SK-N-SH (cell line): ENCODE data around the gene ARID3A. TPM values are rescaled to one million over a fixed set of nuclear protein-coding genes. Genes with fewer than 3 reads are reported as not detected.

Experiments used
- CTCF ChIA-PET: fragments of 300-600, 350-600 bp; formaldehyde crosslinking; extraction: SDS; loops from one replicate; lab custom pipeline; 2021; lab: Yijun Ruan, JAX
- POLR2A ChIA-PET: fragments of 350-600 bp; sonication (Branson Sonifier 250); formaldehyde crosslinking; extraction: SDS; loops from one replicate; lab custom pipeline; 2020; ENCODE audit warnings: antibody characterized with exemption, inconsistent platforms; lab: Yijun Ruan, JAX
- DNase-seq: peaks from one replicate; pipeline ENCODE4 v3.0.0; 2012
- H2AFZ ChIP-seq: fragments of 200-600 bp; sonication (generic); 2 replicates; pipeline ENCODE4 v1.8.1; 2016; ENCODE audit warnings: antibody characterized with exemption, mild to moderate bottlenecking, low read depth
- H3F3A ChIP-seq: fragments of 200-600 bp; sonication (generic); replicated peaks from 2 replicates; pipeline ENCODE3; 2016; ENCODE audit warnings: antibody characterized with exemption, mild to moderate bottlenecking; ENCODE audit not compliant: insufficient read depth
- H3K27ac ChIP-seq, 2 experiments: fragments of 200-500 bp in 1 of 2; fragments of 200-600 bp in 1 of 2; sonication (Bioruptor generic) in 1 of 2; sonication (generic), shearing (Covaris generic) in 1 of 2; 2 replicates each; pipeline versions ENCODE4 v1.5.1 to v1.6.1; 2014 to 2016; ENCODE audit warnings: low read depth in 2 of 2, inconsistent platforms in 1 of 2, low read length in 1 of 2, mild to moderate bottlenecking in 1 of 2, mixed read lengths in 1 of 2
- H3K27me3 ChIP-seq: fragments of 200-600 bp; sonication (generic), shearing (Covaris generic); 2 replicates; pipeline ENCODE4 v1.6.1; 2016; ENCODE audit warnings: mixed run types; ENCODE audit not compliant: insufficient read depth
- H3K36me3 ChIP-seq, 2 experiments: fragments of 200-500 bp in 1 of 2; fragments of 200-600 bp in 1 of 2; sonication (Bioruptor generic) in 1 of 2; sonication (generic) in 1 of 2; replicated peaks in 1 of 2; 2 replicates each; pipeline versions ENCODE3 to v1.5.1; 2014 to 2016; ENCODE audit warnings: low read length in 1 of 2, mild to moderate bottlenecking in 1 of 2; ENCODE audit not compliant: insufficient read depth in 2 of 2, control insufficient read depth in 1 of 2
- H3K4me1 ChIP-seq, 2 experiments: fragments of 200-500 bp in 1 of 2; fragments of 200-600 bp in 1 of 2; sonication (Bioruptor generic) in 1 of 2; sonication (generic), shearing (Covaris generic) in 1 of 2; 2 replicates each; pipeline versions ENCODE4 v1.5.1 to v1.6.1; 2014 to 2016; ENCODE audit warnings: low read depth in 1 of 2, low read length in 1 of 2, mixed run types in 1 of 2; ENCODE audit not compliant: insufficient read depth in 2 of 2, control insufficient read depth in 1 of 2
- H3K4me2 ChIP-seq: fragments of 200-600 bp; sonication (generic), shearing (Covaris generic); 2 replicates; pipeline ENCODE4 v1.6.1; 2017; ENCODE audit warnings: mixed run types
- H3K4me3 ChIP-seq, 2 experiments: fragments of 200-500 bp in 1 of 2; fragments of 200-600 bp in 1 of 2; sonication (Bioruptor generic) in 1 of 2; sonication (generic), shearing (Covaris generic) in 1 of 2; 2 replicates each; pipeline versions ENCODE4 v1.5.1 to v1.8.1; 2014 to 2016; ENCODE audit warnings: low read depth in 2 of 2, inconsistent platforms in 1 of 2, low read length in 1 of 2, mild to moderate bottlenecking in 1 of 2, mixed read lengths in 1 of 2, moderate library complexity in 1 of 2
- H3K79me2 ChIP-seq: fragments of 200-600 bp; sonication (generic); 2 replicates; pipeline ENCODE4 v1.8.1; 2017; ENCODE audit warnings: mild to moderate bottlenecking; ENCODE audit not compliant: insufficient read depth
- H3K9ac ChIP-seq: fragments of 200-600 bp; sonication (generic); 2 replicates; pipeline ENCODE4 v1.6.1; 2017; ENCODE audit warnings: mixed run types
- H3K9me2 ChIP-seq: fragments of 200-600 bp; sonication (generic); 2 replicates; pipeline ENCODE4 v1.6.1; 2017; ENCODE audit warnings: mixed run types
- H3K9me3 ChIP-seq: fragments of 200-600 bp; sonication (generic); 2 replicates; pipeline ENCODE4 v1.6.1; 2017; ENCODE audit warnings: mixed run types, mild to moderate bottlenecking, moderate library complexity
- H4K20me1 ChIP-seq: fragments of 200-600 bp; sonication (generic); 2 replicates; pipeline ENCODE4 v1.6.1; 2017; ENCODE audit warnings: mild to moderate bottlenecking, mixed run types; ENCODE audit not compliant: insufficient read depth
- ELF1 ChIP-seq: IDR thresholded peaks from 2 replicates; pipeline ENCODE4 v1.4.0; 2012
- EZH2phosphoT487 ChIP-seq: fragments of 200-600 bp; sonication (generic); IDR thresholded peaks from 2 replicates; pipeline ENCODE4 v1.6.1; 2017; ENCODE audit warnings: low read depth, mixed run types, mild to moderate bottlenecking, antibody characterized with exemption, moderate library complexity, borderline replicate concordance
- FOXJ3 ChIP-seq: sonication (generic); formaldehyde crosslinking; IDR thresholded peaks from 2 replicates; pipeline ENCODE4 v1.5.1; 2020; ENCODE audit warnings: mild to moderate bottlenecking, missing genetic modification reagents
- FOXM1 ChIP-seq: IDR thresholded peaks from 2 replicates; pipeline ENCODE4 v1.4.0; 2012; ENCODE audit warnings: low read depth, mild to moderate bottlenecking
- GABPA ChIP-seq: IDR thresholded peaks from 2 replicates; pipeline ENCODE4 v1.4.0; 2012; ENCODE audit warnings: low read depth, mild to moderate bottlenecking
- IRF3 ChIP-seq: fragments of 150-350 bp; IDR thresholded peaks from 2 replicates; pipeline ENCODE4 v1.6.1; 2016; ENCODE audit warnings: mild to moderate bottlenecking, low read depth, low read length
- JUND ChIP-seq: IDR thresholded peaks from 2 replicates; pipeline ENCODE4 v1.4.0; 2012
- MAX ChIP-seq: IDR thresholded peaks from 2 replicates; pipeline ENCODE4 v1.4.0; 2012; ENCODE audit warnings: low read depth
- MEF2A ChIP-seq: IDR thresholded peaks from 2 replicates; pipeline ENCODE4 v1.4.0; 2012; ENCODE audit warnings: low read depth, borderline replicate concordance
- MXI1 ChIP-seq: IDR thresholded peaks from 2 replicates; pipeline ENCODE4 v1.6.1; 2012; ENCODE audit warnings: mild to moderate bottlenecking, low read depth, low read length, improper control_type of control experiment
- NFIC ChIP-seq: IDR thresholded peaks from 2 replicates; pipeline ENCODE4 v1.4.0; 2012; ENCODE audit warnings: borderline replicate concordance
- NRF1 ChIP-seq: IDR thresholded peaks from 2 replicates; pipeline ENCODE4 v1.6.1; 2012; ENCODE audit warnings: low read depth, mild to moderate bottlenecking, low read length
- PBX3 ChIP-seq: IDR thresholded peaks from 2 replicates; pipeline ENCODE4; 2012
- POLR2AphosphoS5 ChIP-seq: IDR thresholded peaks from 2 replicates; pipeline ENCODE4 v1.6.1; 2012; ENCODE audit warnings: low read depth, low read length
- REST ChIP-seq: IDR thresholded peaks from 2 replicates; pipeline ENCODE4 v1.6.1; 2012; ENCODE audit warnings: mild to moderate bottlenecking, low read depth, low read length, moderate library complexity
- RFX5 ChIP-seq: IDR thresholded peaks from 2 replicates; pipeline ENCODE4 v1.6.1; 2012; ENCODE audit warnings: mild to moderate bottlenecking, improper control_type of control experiment, low read length
- SIN3A ChIP-seq: IDR thresholded peaks from 2 replicates; pipeline ENCODE4 v1.6.1; 2012; ENCODE audit warnings: low read depth, mild to moderate bottlenecking, low read length, moderate library complexity, borderline replicate concordance
- SMC3 ChIP-seq: IDR thresholded peaks from 2 replicates; pipeline ENCODE4 v1.6.1; 2012; ENCODE audit warnings: low read depth, low read length, improper control_type of control experiment
- TCF12 ChIP-seq: IDR thresholded peaks from 2 replicates; pipeline ENCODE4 v1.4.0; 2012
- TEAD4 ChIP-seq: IDR thresholded peaks from 2 replicates; pipeline ENCODE4 v1.4.0; 2012; ENCODE audit warnings: mild to moderate bottlenecking, borderline replicate concordance; ENCODE audit not compliant: insufficient read depth
- WGBS: methylation state at CpG from one replicate; pipeline ENCODE4 v1.1.6; 2017; ENCODE audit warnings: low lambda C conversion rate; 5-methylcytosine and 5-hydroxymethylcytosine counted together
- polyA plus RNA-seq, 3 experiments: library from polyadenylated mRNA; depleted of rRNA; stranded (reverse); fragments of >200 nt; gene quantifications; 2 replicates each; pipeline ENCODE4 v1.2.3, GENCODE V29; 2012

The ARID3A gene
- polyA plus RNA-seq, 1 of the 3 experiments (the other 2 are of a cell fraction) = 8.6 TPM

GRCh38 chr19:1011831-1012333, 86.0 kb downstream of the ARID3A start:
- Histone ChIP-seq H3K27ac (no peak overlapping the region), H3K9ac (no peak overlapping the region), H2AFZ (no peak overlapping the region), H3K9me2 (no peaks in the 10 kb centered on the region), H3K79me2 (peaks cover 34% of the 10 kb centered on the region), H3K4me1 (peaks cover 0 to 5% of the 10 kb centered on the region in 2 experiments; a peak in 1 of 4 replicates), H4K20me1 (peaks cover 34% of the 10 kb centered on the region), H3K4me3 (no peak overlapping the region), H3K27me3 (no peaks in the 10 kb centered on the region), H3K4me2 (no peak overlapping the region), H3F3A (peaks cover under 1% of the 10 kb centered on the region), H3K36me3 (peaks cover 0 to 51% of the 10 kb centered on the region in 2 experiments), H3K9me3 (no peaks in the 10 kb centered on the region)
- no peak for DNase-seq
- 94% methylated on average over 19 of the region's 36 CpGs for WGBS
- TF ChIP-seq TCF12 (no peak), FOXJ3 (CRISPR knock-in tag) (no peak), NFIC (no peak), RFX5 (no peak), EZH2phosphoT487 (no peak), NRF1 (no peak), MAX (no peak), JUND (no peak), TEAD4 (no peak), SIN3A (no peak), SMC3 (no peak), IRF3 (no peak)
- ChIA-PET POLR2A (no interaction called here), CTCF (no interaction called here)

- Histone ChIP-seq H3K9me3 (no peaks in the 10 kb centered on the region), H3K79me2 (peaks cover 38% of the 10 kb centered on the region), H3F3A (no peaks in the 10 kb centered on the region), H3K9ac (no peak overlapping the region), H3K27ac (no peak overlapping the region), H3K4me1 (peaks cover 0 to 5% of the 10 kb centered on the region in 2 experiments; a peak in 1 of 4 replicates), H3K27me3 (no peaks in the 10 kb centered on the region), H3K36me3 (peaks cover 0 to 51% of the 10 kb centered on the region in 2 experiments), H2AFZ (no peak overlapping the region), H3K9me2 (no peaks in the 10 kb centered on the region), H4K20me1 (peaks cover 38% of the 10 kb centered on the region), H3K4me3 (no peak overlapping the region), H3K4me2 (no peak overlapping the region)
- ChIA-PET CTCF (no interaction called here), POLR2A (no interaction called here)
- 99% methylated on average over 12 of the region's 18 CpGs for WGBS
- no peak for DNase-seq
- TF ChIP-seq MEF2A (no peak), ELF1 (no peak), PBX3 (no peak), FOXM1 (no peak), MAX (no peak), REST (no peak), FOXJ3 (CRISPR knock-in tag) (no peak), NRF1 (no peak), MXI1 (no peak), IRF3 (no peak), GABPA (no peak), POLR2AphosphoS5 (no peak)
These were observed 86.5 kb downstream of the ARID3A start for GRCh38 chr19:1012334-1012733.
